ENCODE results near the gene FMN1.

The FMN1 gene

GRCh38 chr15:32817577-32817976, 376.9 kb downstream of the FMN1 start:
- no peaks in the 10 kb centered on the region for H3K36me3 Mint-ChIP-seq (ENCODE audit: low read depth)

GRCh38 chr15:32807331-32807730, 387.2 kb downstream of the FMN1 start:
- no peak overlapping the region for H3K4me3 Mint-ChIP-seq
- intact Hi-C loops (cut with micrococcal nuclease), result no loop called here
- peaks cover 7% of the 10 kb centered on the region for H3K27me3 Mint-ChIP-seq
- H3K9me3 Mint-ChIP-seq, result no peaks in the 10 kb centered on the region
- no peaks in the 10 kb centered on the region for H3K4me1 Mint-ChIP-seq (ENCODE audit: low read depth)
- H3K36me3 Mint-ChIP-seq (ENCODE audit: low read depth), result no peaks in the 10 kb centered on the region
- H3K27ac Mint-ChIP-seq, result no peak overlapping the region

More at GRCh38 chr15:32817577-32817976, 376.9 kb downstream of the FMN1 start:
- Mint-ChIP-seq H3K27me3 (no peaks in the 10 kb centered on the region), H3K9me3 (no peaks in the 10 kb centered on the region), H3K27ac (no peak overlapping the region), H3K4me3 (no peak overlapping the region), H3K4me1 (ENCODE audit: low read depth) (no peaks in the 10 kb centered on the region)
- intact Hi-C loops (cut with micrococcal nuclease), result no loop called here

GRCh38 chr15:32803631-32804030, 390.9 kb downstream of the FMN1 start:
- Mint-ChIP-seq H3K27me3 (peaks cover 5% of the 10 kb centered on the region), H3K27ac (no peak overlapping the region), H3K4me3 (no peak overlapping the region), H3K9me3 (no peaks in the 10 kb centered on the region), H3K36me3 (ENCODE audit: low read depth) (peaks cover 2% of the 10 kb centered on the region), H3K4me1 (ENCODE audit: low read depth) (no peaks in the 10 kb centered on the region)
- intact Hi-C loops (cut with micrococcal nuclease), result no loop called here

DNA sequence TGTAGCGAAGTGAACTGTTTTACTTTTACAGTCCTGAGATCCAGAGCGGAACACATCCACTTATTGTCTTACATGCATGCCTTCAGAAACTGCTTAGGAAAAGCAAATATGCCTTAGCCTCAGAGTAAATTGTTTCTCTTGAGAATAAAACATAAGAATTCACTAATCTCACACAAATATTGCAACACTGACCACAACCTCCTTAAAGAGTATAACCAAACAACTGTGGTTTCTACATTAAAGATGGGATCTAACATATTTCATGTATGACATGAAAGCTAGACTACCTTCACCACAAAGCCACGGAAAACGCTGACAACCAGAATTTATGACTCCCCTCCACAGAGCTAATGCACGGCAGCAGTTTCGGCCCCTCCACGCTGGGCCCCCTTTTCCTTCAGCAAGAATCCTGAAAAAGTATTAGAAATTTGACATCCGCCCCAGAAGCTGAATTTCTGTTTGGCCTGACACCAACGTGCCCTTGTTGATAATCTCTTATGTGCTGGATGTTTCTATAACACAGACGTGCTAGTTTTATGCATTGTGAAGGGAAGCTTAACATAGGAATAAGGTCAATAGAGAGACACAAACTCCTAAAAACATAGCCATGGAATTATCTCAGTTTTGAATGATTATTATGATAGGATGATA, 392.1 kb downstream of the FMN1 start:
- Mint-ChIP-seq H3K4me1 (ENCODE audit: low read depth) (no peaks in the 10 kb centered on the region), H3K36me3 (ENCODE audit: low read depth) (peaks cover 7% of the 10 kb centered on the region), H3K27me3 (peaks cover 5% of the 10 kb centered on the region), H3K4me3 (no peak overlapping the region), H3K9me3 (no peaks in the 10 kb centered on the region), H3K27ac (no peak overlapping the region)
- intact Hi-C loops (cut with micrococcal nuclease), result no loop called here

DNA sequence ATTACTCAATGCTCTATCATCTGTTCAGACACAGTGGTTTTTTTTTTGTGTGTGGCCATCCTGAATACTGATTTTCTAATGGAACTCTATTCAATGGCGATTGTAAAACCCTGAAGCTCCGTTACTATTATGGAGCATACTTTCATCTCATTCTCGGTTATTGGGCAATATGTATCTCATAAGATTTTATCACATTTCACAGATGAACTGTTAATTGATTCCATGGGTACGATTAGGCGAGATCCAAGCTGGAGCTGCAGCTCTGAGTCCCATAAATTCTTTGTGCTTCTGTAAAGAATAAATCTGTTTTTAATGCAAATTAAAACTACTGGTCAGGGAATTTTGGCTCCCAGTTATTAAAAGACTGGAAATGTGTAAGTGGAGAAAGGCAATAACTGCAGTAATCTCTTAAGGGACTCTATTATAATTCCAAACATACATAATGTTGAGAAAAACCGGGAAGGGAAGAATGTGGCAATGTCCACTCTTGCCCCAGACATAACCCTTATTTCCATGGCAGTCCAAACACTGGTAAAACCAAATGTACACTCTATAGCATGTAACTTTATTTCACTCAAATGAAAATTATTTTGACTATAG, 394.5 kb downstream of the FMN1 start:
- H3K27ac Mint-ChIP-seq, result no peak overlapping the region
- H3K4me3 Mint-ChIP-seq, result no peak overlapping the region
- H3K4me1 Mint-ChIP-seq (ENCODE audit: low read depth), result no peaks in the 10 kb centered on the region
- intact Hi-C loops (cut with micrococcal nuclease), result loop anchor here (10.0 kb wide), 1 partner anchor 65 kb away; no protein-coding TSS in a partner anchor
- peaks cover 7% of the 10 kb centered on the region for H3K36me3 Mint-ChIP-seq (ENCODE audit: low read depth)
- peaks cover 3% of the 10 kb centered on the region for H3K27me3 Mint-ChIP-seq
- H3K9me3 Mint-ChIP-seq, result no peaks in the 10 kb centered on the region

DNA sequence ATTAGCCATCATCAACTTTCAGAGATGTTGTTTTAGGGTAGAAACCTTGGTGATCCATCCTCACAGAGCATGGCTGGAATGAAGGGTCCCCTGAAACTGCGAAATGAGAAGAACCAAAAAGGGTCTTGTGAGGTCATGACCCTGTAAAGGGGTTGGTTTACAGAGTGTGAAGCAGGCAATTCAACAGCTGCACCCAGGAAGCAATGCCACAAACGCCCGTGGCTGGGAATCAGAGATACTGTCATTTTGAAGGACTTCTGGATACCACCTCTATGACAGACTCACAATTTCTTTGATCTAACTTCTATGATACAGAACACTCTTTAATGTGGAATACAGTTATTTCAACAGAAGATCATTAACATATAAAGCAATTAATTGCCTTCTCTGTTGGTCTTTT, 397.7 kb downstream of the FMN1 start:
- peaks cover 7% of the 10 kb centered on the region for H3K36me3 Mint-ChIP-seq (ENCODE audit: low read depth)
- H3K9me3 Mint-ChIP-seq, result no peaks in the 10 kb centered on the region
- intact Hi-C loops (cut with micrococcal nuclease), result loop anchor here (10.0 kb wide), 1 partner anchor 62 kb away; no protein-coding TSS in a partner anchor
- peaks cover 2% of the 10 kb centered on the region for H3K27me3 Mint-ChIP-seq
- H3K27ac Mint-ChIP-seq, result no peak overlapping the region
- H3K4me1 Mint-ChIP-seq (ENCODE audit: low read depth), result no peaks in the 10 kb centered on the region
- H3K4me3 Mint-ChIP-seq, result no peak overlapping the region

GRCh38 chr15:32794973-32795372, 399.5 kb downstream of the FMN1 start:
- intact Hi-C loops (cut with micrococcal nuclease), result loop anchor here (10.0 kb wide), 1 partner anchor 60 kb away; no protein-coding TSS in a partner anchor
- H3K36me3 Mint-ChIP-seq (ENCODE audit: low read depth), result peaks cover 7% of the 10 kb centered on the region
- H3K4me3 Mint-ChIP-seq, result no peak overlapping the region
- H3K4me1 Mint-ChIP-seq (ENCODE audit: low read depth), result no peaks in the 10 kb centered on the region
- peaks cover 2% of the 10 kb centered on the region for H3K27me3 Mint-ChIP-seq
- H3K27ac Mint-ChIP-seq, result no peak overlapping the region
- H3K9me3 Mint-ChIP-seq, result no peaks in the 10 kb centered on the region

DNA sequence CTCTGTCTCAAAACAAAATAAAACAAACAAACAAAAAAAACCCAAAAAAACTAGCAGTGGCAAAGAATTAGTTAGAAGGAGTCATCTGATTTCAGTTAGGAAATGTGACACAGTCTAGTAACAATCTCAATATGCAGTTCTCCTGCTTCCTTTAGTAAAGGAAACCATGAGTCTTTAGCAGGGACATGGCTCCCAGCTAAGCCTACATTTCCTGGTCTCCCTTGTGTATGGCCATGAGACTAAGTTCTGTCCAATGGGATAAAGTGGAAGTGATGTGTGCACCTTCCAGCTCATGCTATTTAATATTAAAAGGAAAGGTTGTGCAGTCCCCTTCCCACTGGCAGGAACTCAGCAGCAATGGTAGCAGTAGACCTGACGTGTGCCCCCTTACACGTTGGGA, 402.1 kb downstream of the FMN1 start:
- H3K9me3 Mint-ChIP-seq, result no peaks in the 10 kb centered on the region
- intact Hi-C loops (cut with micrococcal nuclease), result loop anchor here (10.0 kb wide), 1 partner anchor 58 kb away; no protein-coding TSS in a partner anchor
- H3K4me3 Mint-ChIP-seq, result no peak overlapping the region
- no peaks in the 10 kb centered on the region for H3K4me1 Mint-ChIP-seq (ENCODE audit: low read depth)
- H3K27me3 Mint-ChIP-seq, result no peaks in the 10 kb centered on the region
- H3K36me3 Mint-ChIP-seq (ENCODE audit: low read depth), result no peaks in the 10 kb centered on the region
- H3K27ac Mint-ChIP-seq, result no peak overlapping the region

DNA sequence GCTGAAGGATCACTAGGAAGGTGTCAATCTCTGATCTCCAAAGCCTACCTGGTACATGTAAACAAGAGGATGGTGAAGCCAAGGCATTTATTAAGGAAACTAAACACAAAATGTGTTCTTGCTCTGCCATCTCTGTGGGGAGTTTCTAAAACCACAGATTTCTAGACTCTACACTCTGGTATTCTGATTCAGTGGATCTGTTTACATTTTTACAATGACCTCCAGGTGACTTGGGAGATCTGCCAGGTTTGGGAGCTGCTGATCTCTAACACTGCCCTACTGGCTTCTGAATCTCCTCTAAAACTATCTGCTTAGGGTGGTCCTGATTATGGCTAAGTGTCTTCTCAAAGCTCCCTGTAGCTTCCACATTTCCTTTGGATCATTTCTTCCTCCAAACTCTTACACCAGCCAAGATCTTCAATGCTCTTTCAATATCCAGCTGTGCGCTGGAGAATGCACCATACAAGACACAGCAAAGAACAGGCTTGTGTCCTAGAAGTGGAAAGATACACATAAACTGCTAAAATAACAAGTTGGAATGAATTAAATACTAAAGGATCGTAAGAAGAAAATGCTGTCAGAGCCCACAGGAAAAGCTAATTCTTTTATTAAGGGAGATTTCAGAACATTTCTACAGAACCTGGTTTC, 404.0 kb downstream of the FMN1 start:
- Mint-ChIP-seq H3K36me3 (ENCODE audit: low read depth) (no peaks in the 10 kb centered on the region), H3K27me3 (no peaks in the 10 kb centered on the region), H3K9me3 (no peaks in the 10 kb centered on the region), H3K27ac (no peak overlapping the region), H3K4me1 (ENCODE audit: low read depth) (no peaks in the 10 kb centered on the region), H3K4me3 (no peak overlapping the region)
- intact Hi-C loops (cut with micrococcal nuclease), result loop anchor here (10.0 kb wide), 1 partner anchor 56 kb away; no protein-coding TSS in a partner anchor

DNA sequence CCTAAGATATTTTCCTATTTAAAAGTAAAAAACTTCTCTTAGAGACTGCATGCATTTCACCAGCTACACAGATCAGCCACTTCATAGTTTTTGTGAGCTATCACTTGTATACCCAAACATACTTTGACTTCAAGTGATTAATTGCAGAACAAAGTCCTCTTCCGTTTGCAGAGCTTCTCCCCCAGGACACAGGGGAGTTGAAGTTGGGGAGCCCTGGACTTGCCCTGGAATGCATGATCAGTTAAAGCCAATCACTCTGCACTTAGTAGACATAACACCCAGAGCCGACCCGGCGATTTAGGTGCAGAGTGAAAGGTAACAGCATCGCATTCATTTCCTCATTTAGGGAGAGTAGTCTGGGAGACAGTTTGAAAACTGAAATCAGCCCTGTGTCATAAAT, 406.6 kb downstream of the FMN1 start:
- Mint-ChIP-seq H3K4me1 (ENCODE audit: low read depth) (no peaks in the 10 kb centered on the region), H3K4me3 (no peak overlapping the region), H3K36me3 (ENCODE audit: low read depth) (no peaks in the 10 kb centered on the region), H3K27me3 (no peaks in the 10 kb centered on the region), H3K9me3 (no peaks in the 10 kb centered on the region), H3K27ac (no peak overlapping the region)
- intact Hi-C loops (cut with micrococcal nuclease), result no loop called here

- no peak overlapping the region for H3K4me3 Mint-ChIP-seq
- no peaks in the 10 kb centered on the region for H3K9me3 Mint-ChIP-seq
- no peaks in the 10 kb centered on the region for H3K27me3 Mint-ChIP-seq
- no peaks in the 10 kb centered on the region for H3K4me1 Mint-ChIP-seq (ENCODE audit: low read depth)
- intact Hi-C loops (cut with micrococcal nuclease), result no loop called here
- no peak overlapping the region for H3K27ac Mint-ChIP-seq
- H3K36me3 Mint-ChIP-seq (ENCODE audit: low read depth), result no peaks in the 10 kb centered on the region
Observed at GRCh38 chr15:32786906-32787305, 407.6 kb downstream of the FMN1 start.

DNA sequence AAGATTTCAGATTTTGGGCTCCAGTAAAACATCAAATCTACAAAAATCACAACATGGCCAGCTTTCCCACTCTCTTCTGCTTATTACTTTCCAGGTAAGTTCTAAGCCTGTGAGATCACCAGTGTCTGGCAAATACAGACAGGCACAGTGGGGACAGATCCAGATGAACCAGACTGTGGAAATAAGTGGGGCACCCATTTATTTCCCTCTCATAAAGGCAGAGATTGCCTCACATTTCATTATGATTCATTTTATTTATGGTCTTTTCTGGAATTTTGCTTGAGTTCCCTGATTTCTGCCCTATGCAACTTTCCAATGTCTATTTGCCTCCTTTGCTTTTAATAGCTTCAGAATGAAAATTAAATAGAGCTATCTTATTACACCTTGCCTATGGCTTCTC, 409.9 kb downstream of the FMN1 start:
- no peaks in the 10 kb centered on the region for H3K9me3 Mint-ChIP-seq
- no peak overlapping the region for H3K27ac Mint-ChIP-seq
- H3K4me1 Mint-ChIP-seq (ENCODE audit: low read depth), result no peaks in the 10 kb centered on the region
- peaks cover 1% of the 10 kb centered on the region for H3K27me3 Mint-ChIP-seq
- intact Hi-C loops (cut with micrococcal nuclease), result no loop called here
- no peak overlapping the region for H3K4me3 Mint-ChIP-seq
- H3K36me3 Mint-ChIP-seq (ENCODE audit: low read depth), result no peaks in the 10 kb centered on the region

DNA sequence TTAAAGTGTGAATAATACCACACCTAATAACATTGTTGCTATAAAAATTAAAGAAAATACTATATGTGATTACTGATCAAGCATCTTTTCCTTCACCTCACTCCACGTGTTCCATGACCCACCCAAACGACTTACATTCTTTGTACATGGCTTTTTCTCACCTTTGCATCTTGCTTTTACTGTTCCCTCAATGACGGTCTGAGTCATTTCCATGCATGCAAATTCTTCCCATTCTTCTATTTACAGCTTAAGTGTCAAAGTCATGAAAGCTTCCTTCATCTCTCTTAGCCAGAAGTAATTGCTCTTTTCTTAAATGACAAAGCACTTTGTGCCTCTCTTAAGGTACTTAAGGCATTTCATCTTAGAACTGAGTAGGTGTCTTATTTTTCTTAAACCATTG, 412.7 kb downstream of the FMN1 start:
- no peaks in the 10 kb centered on the region for H3K9me3 Mint-ChIP-seq
- peaks cover 1% of the 10 kb centered on the region for H3K27me3 Mint-ChIP-seq
- intact Hi-C loops (cut with micrococcal nuclease), result no loop called here
- H3K27ac Mint-ChIP-seq, result no peak overlapping the region
- H3K4me3 Mint-ChIP-seq, result no peak overlapping the region
- H3K4me1 Mint-ChIP-seq (ENCODE audit: low read depth), result no peaks in the 10 kb centered on the region
- H3K36me3 Mint-ChIP-seq (ENCODE audit: low read depth), result no peaks in the 10 kb centered on the region

DNA sequence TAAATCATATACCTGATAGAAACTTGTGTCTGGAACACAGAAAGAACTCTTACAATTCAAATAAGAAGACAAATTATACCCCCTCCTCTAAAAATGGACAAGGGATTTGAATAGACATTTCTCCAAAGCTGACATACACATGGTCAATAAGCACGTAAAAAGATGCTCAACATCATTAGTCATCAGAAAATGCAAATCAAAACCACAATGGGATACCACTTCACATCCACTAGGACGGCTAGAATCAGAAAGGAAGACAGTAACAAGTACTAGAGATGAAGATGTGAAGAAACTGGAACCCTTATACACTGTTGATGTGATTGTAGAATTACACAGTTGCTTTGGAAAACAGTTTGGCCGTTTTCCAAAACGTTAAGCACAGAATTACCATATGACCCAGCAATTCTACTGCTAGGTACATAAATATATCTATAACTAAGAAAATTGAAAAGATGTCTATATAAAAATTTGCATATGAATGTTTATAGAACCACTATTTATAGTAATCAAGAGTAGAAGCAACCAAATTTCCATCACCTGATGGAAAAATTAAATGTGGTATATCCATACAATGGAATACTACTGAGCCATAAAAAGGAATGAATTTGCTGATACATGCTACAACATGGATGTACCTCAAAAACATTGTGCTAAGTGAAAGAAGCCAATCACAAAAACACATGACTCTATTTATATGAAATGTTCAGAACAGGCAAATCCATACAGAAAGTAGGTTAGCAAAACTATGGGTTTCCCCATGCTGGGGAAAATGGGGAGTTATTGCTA, 415.9 kb downstream of the FMN1 start:
- no peaks in the 10 kb centered on the region for H3K9me3 Mint-ChIP-seq
- peaks cover 1% of the 10 kb centered on the region for H3K27me3 Mint-ChIP-seq
- H3K27ac Mint-ChIP-seq, result no peak overlapping the region
- intact Hi-C loops (cut with micrococcal nuclease), result no loop called here
- peaks cover 19% of the 10 kb centered on the region for H3K36me3 Mint-ChIP-seq (ENCODE audit: low read depth)
- no peaks in the 10 kb centered on the region for H3K4me1 Mint-ChIP-seq (ENCODE audit: low read depth)
- H3K4me3 Mint-ChIP-seq, result no peak overlapping the region
